ENCODE data around the gene FOXP1. TPM values are rescaled to one million over a fixed set of nuclear protein-coding genes. Genes with fewer than 3 reads are reported as not detected.
"Not testable (repeated sequence)": the region's sequence is repeated elsewhere in the genome, so short reads cannot be mapped to it uniquely, and the experiment has no call there.

Gene FOXP1
- total RNA-seq, 2 donors from 2014 or later: 41.7 to 94.3 TPM

DNA sequence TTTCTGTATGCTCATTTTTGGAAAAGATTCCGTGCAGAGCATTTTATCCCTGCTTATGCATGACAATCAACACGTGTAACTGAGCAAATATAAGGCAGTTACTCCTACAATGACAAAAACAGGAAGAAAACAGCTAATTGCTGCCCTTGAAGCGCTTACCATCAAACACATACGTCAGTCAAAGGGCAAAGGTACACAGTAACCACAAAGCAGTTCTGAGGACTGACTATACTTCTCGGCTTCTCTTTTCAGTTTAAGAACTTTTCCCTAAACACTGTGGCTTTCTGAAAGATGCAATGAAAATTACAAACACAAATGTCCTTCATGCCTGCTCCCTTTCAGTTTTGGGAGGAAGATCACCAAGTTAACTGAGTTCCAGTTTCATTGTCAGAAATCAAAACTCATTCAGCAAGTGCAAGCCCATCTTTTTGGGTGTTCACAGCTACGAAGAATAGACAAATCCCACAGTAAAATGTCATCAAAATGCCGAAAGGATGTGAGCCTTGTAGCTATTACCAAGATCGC, 602.8 kb downstream of the FOXP1 start:
- H3K27me3 ChIP-seq (ENCODE audit: control insufficient read depth, insufficient read depth, low read length, poor library complexity, severe bottlenecking): no peaks in the 10 kb centered on the region
- TF ChIP-seq CTCF (conservative IDR thresholded peaks at IDR 0.05): no peak
- no peaks in the 10 kb centered on the region for H3K27me3 Mint-ChIP-seq (ENCODE audit: insufficient read depth)
- H3K4me3 ChIP-seq (ENCODE audit: low read length): no peak overlapping the region
- H3K9me3 ChIP-seq (ENCODE audit: control insufficient read depth, low read length): no peaks in the 10 kb centered on the region
- H3K9me3 Mint-ChIP-seq: no peaks in the 10 kb centered on the region
- DNase-seq: no peak
- no peak overlapping the region for H3K4me3 Mint-ChIP-seq
- H3K27ac Mint-ChIP-seq: no peak overlapping the region
- peaks cover 36% of the 10 kb centered on the region for H3K4me1 Mint-ChIP-seq
- no peak overlapping the region for H3K27ac ChIP-seq (ENCODE audit: low read depth, low read length)
- no peak overlapping the region for H3K9ac ChIP-seq (ENCODE audit: extremely low read depth, low read length, poor library complexity, severe bottlenecking)
- WGBS, 2 experiments (ENCODE audit: insufficient coverage in 1 of 2, insufficient read length in 1 of 2): 89 to 98% methylated on average over 6 to 8 of the region's 8 CpGs
- peaks cover 20% of the 10 kb centered on the region for H3K36me3 ChIP-seq (ENCODE audit: control insufficient read depth, insufficient read depth, low read length)
- H3K36me3 Mint-ChIP-seq (ENCODE audit: low read depth): peaks cover 43% of the 10 kb centered on the region
- peaks cover 4% of the 10 kb centered on the region for H3K4me1 ChIP-seq (ENCODE audit: control insufficient read depth, insufficient read depth, low read length)

DNA sequence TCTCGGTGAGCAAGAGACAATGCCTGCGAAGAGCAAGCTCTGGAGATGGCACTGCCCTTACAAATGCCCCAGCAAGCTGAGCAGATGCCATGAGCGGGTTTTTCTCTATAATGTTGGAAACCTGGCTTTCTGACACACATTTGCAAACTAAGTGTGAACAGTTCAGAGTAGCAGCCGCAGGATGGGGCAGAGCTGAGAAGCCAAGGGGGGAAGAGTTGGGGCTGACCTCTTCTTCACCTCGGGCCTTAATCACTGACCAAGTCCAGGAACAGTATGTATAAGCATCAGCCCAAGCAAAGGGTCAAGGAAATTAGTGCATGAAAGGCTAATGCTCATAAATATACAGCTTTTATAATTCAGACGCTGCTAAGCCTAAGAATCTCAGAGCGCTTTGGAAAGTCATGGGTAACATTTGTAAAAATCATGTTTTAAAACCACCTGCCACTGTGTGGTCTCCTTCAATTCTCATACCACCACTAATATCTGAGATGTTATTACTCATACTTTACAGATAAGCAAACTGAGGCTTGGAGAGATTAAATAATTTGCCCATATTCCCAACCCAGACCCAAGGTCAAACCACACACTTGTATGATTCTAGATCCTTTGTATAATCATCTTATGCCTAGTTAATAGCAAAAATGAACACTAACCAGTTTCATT, 603.4 kb downstream of the FOXP1 start:
- DNase-seq: no peak
- H3K4me3 ChIP-seq (ENCODE audit: low read length): no peak overlapping the region
- 96 to 100% methylated on average over 5 to 7 of the region's 7 CpGs for WGBS, 2 experiments (ENCODE audit: insufficient coverage in 1 of 2, insufficient read length in 1 of 2)
- Mint-ChIP-seq H3K4me3 (no peak overlapping the region), H3K27me3 (ENCODE audit: insufficient read depth) (no peaks in the 10 kb centered on the region), H3K36me3 (ENCODE audit: low read depth) (peaks cover 49% of the 10 kb centered on the region), H3K9me3 (no peaks in the 10 kb centered on the region), H3K27ac (no peak overlapping the region), H3K4me1 (peaks cover 36% of the 10 kb centered on the region)
- TF ChIP-seq CTCF (conservative IDR thresholded peaks at IDR 0.05): no peak
- H3K9me3 ChIP-seq (ENCODE audit: control insufficient read depth, low read length): no peaks in the 10 kb centered on the region
- H3K27ac ChIP-seq (ENCODE audit: low read depth, low read length): no peak overlapping the region
- H3K4me1 ChIP-seq (ENCODE audit: control insufficient read depth, insufficient read depth, low read length): peaks cover 4% of the 10 kb centered on the region
- peaks cover 22% of the 10 kb centered on the region for H3K36me3 ChIP-seq (ENCODE audit: control insufficient read depth, insufficient read depth, low read length)
- H3K9ac ChIP-seq (ENCODE audit: extremely low read depth, low read length, poor library complexity, severe bottlenecking): no peak overlapping the region
- H3K27me3 ChIP-seq (ENCODE audit: control insufficient read depth, insufficient read depth, low read length, poor library complexity, severe bottlenecking): no peaks in the 10 kb centered on the region

DNA sequence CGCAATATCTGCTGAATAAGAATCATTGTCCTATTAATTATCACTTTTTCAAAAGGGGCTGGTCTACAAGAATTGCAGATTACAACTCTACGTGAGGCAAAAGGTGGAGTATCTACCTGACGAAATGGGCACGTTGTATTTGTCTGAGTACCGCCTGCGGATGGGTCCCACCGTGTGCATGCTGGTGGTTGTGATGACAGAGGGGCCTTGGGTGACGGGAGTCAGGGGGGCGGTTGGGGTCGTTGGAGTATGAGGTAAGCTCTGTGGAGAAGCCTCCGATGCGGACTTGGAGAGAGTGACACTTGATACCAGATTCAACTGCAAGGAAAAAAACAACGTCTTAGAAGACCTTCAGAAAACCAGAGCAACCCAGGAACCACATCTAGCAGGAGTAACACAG, 605.8 kb downstream of the FOXP1 start:
- Mint-ChIP-seq H3K27me3 (ENCODE audit: insufficient read depth) (no peaks in the 10 kb centered on the region), H3K36me3 (ENCODE audit: low read depth) (peaks cover 57% of the 10 kb centered on the region), H3K4me1 (peaks cover 21% of the 10 kb centered on the region), H3K4me3 (no peak overlapping the region), H3K27ac (no peak overlapping the region), H3K9me3 (no peaks in the 10 kb centered on the region)
- Histone ChIP-seq H3K27me3 (ENCODE audit: control insufficient read depth, insufficient read depth, low read length, poor library complexity, severe bottlenecking) (no peaks in the 10 kb centered on the region), H3K36me3 (ENCODE audit: control insufficient read depth, insufficient read depth, low read length) (peaks cover 26% of the 10 kb centered on the region), H3K9ac (ENCODE audit: extremely low read depth, low read length, poor library complexity, severe bottlenecking) (no peak overlapping the region), H3K4me3 (ENCODE audit: low read length) (no peak overlapping the region), H3K4me1 (ENCODE audit: control insufficient read depth, insufficient read depth, low read length) (peaks cover under 1% of the 10 kb centered on the region), H3K27ac (ENCODE audit: low read depth, low read length) (no peak overlapping the region), H3K9me3 (ENCODE audit: control insufficient read depth, low read length) (no peaks in the 10 kb centered on the region)
- DNase-seq: no peak
- TF ChIP-seq CTCF (conservative IDR thresholded peaks at IDR 0.05): no peak
- 93 to 98% methylated on average over 7 to 13 of the region's 13 CpGs for WGBS, 2 experiments (ENCODE audit: insufficient coverage in 1 of 2, insufficient read length in 1 of 2)

- DNase-seq, H3K4me3 Mint-ChIP-seq: not testable (repeated sequence)
Measured at GRCh38 chr3:70975981-70976380, 607.5 kb downstream of the FOXP1 start.

More at GRCh38 chr3:70975981-70976380, 607.5 kb downstream of the FOXP1 start:
- not testable (repeated sequence) for H3K9me3 Mint-ChIP-seq; H3K27ac ChIP-seq (ENCODE audit: low read depth, low read length); H3K4me1 ChIP-seq (ENCODE audit: control insufficient read depth, insufficient read depth, low read length); H3K27me3 ChIP-seq (ENCODE audit: control insufficient read depth, insufficient read depth, low read length, poor library complexity, severe bottlenecking); H3K9ac ChIP-seq (ENCODE audit: extremely low read depth, low read length, poor library complexity, severe bottlenecking); H3K27ac Mint-ChIP-seq; H3K4me1 Mint-ChIP-seq; H3K9me3 ChIP-seq (ENCODE audit: control insufficient read depth, low read length); H3K4me3 ChIP-seq (ENCODE audit: low read length); H3K27me3 Mint-ChIP-seq (ENCODE audit: insufficient read depth)
- peaks cover 68% of the 10 kb centered on the region for H3K36me3 Mint-ChIP-seq (ENCODE audit: low read depth)
- H3K36me3 ChIP-seq (ENCODE audit: control insufficient read depth, insufficient read depth, low read length): peaks cover 32% of the 10 kb centered on the region
- WGBS, 2 experiments (ENCODE audit: insufficient coverage in 1 of 2, insufficient read length in 1 of 2): 90 to 95% methylated on average over 3 to 4 of the region's 5 CpGs
